Amygdala (tissue), 56 donors: ENCODE measurements around the gene LCN10.

ENCODE experiments used
- DNase-seq, 56 donors: peaks; one replicate each; lab custom pipeline; 2025; lab: John Stamatoyannopoulos, UW

Gene LCN10

DNA sequence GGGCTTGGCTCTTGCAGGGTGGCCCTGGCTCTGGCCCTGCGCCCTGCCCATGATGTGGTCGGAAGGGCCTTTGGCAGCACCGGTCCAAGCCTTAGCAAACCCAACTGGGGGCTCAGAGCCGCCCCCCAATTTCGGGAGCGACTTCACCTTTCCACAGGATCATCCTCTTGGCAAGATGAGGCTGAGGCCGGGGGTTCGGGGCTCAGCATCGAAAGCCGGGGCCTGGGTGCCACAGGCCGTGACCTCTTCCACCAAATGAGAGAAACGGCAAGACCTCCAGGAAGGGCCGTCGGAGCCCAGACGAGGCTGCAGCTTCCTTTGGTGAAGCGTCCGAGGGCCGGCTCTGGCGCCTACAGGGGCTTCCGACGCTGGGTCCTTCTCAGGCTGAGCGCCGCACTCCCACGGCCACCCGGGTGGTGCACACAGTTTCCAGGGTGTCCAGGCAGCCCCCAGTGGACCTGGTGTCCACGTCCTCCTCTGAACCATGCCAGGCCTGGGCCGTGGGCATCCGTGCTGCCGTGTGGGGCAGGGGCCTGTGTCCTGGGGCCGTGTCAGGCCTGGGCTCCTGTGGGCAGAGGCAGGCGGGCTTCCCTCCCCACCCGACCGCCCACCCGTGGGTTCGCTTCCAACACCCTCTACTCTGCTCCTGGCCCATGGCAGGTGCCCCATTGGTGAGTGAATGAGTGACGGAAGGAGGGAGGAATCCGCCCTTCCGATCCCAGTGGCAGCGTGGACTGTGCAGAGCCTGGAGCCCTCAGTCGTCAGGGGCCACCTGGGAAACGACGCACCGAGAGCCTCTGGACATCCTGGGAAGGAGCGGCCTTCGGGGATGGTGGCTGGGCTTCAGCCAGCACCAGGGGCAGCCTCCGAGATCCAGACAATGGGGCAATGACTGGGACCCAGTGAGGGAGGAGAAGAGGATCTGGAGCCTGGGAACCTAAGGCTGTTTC lies 50.3 kb downstream of the LCN10 start:
- no peak for DNase-seq

- DNase-seq, result no peak
These were observed 51.2 kb downstream of the LCN10 start for GRCh38 chr9:136691316-136692184.

- DNase-seq, result no peak
These were observed 51.9 kb downstream of the LCN10 start for GRCh38 chr9:136690806-136691261.

GRCh38 chr9:136690104-136690805 lies 52.5 kb downstream of the LCN10 start:
- DNase-seq, result no peak

GRCh38 chr9:136689108-136689460 lies 53.7 kb downstream of the LCN10 start:
- no peak for DNase-seq

DNA sequence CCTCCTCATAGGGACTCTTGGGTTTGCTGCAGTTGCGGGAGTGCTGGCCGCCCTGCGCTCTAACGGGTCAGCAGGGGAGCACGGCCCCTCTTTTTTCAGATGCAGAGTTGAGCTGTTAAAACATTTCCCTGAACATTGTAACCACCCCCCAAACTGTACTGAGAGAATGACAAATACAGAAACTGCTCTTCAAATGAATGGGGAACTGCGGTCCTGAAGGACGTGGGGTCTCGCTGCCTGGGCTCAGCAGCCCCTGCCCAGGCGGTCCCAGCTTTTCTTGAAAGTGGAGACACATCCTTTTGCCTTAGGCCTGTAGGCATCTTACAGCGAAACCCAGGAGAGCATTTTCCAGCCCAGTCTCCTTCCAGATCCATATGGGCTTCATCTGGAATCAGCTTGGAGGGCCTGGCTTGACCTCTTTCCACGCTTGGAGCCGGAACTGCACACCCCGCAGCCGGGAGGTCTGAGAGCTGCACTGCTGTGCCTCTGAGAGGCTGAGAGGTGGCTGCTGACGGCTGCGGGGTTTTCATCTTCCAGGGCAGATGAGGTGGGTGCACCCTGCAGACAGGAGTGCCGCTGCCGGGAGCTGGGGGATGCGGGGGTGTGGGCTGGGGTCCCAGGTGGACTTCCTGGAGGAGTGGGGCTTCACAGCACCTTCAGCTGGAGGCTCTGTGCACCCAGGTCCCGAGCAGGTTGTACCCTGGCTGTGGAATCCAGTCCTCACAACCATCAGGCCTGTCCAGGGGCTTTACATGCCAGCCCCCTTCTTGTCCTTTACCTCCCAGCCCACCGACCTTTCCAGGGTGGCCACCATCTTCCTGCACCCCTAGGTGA lies 54.2 kb downstream of the LCN10 start:
- DNase-seq, result no peak
